Measurements from ENCODE around the gene GIPC1. TPM values are rescaled to one million over a fixed set of nuclear protein-coding genes. Genes with fewer than 3 reads are reported as not detected.
A peak's percentile ranks its signal among the peaks of the same experiment; 100 is the strongest.
"Not testable (repeated sequence)": the region's sequence is repeated elsewhere in the genome, so short reads cannot be mapped to it uniquely, and the experiment has no call there.

Gene GIPC1
- total RNA-seq, 1 donor from 2014 or later, result 98.8 TPM

DNA sequence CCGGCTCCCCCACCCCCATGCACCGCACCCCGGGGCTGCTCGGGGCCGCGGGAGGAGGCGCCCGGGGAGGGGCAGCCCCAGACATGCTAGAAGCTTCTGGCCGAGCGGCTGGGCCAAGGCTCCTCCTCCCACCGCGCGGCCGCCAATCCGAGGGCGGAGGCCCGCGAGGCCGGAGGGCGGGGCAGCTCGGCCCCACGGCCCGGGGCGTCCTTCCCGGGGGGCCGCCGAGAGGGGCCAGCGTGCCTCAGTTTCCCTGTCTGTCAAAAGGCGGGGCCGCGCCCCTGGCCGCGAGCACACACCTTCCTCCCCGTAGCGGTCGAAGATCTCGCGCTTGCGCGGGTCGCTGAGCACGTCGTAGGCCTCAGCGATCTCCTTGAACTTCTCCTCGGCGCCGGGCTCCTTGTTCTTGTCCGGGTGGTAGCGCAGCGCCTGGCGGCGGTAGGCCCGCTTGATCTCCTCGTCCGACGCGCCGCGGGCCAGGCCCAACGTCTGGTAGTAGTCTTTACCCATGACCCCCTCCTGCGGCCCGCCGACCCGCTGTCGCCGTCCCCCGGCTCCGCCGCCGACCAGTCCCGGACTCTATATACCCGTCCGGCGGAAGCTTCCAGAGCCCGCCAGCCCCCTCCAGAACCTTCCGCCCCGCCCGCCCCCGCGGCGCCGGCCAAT is 22.0 kb upstream of the GIPC1 start, which contains the start of gene DNAJB1:
Gene DNAJB1, minus strand, starts transcription at position 558 of the 666 bp plus-strand sequence. Its CDS starts 48 bp downstream, at position 510.
- DNase-seq, result peak; percentile 87

DNA sequence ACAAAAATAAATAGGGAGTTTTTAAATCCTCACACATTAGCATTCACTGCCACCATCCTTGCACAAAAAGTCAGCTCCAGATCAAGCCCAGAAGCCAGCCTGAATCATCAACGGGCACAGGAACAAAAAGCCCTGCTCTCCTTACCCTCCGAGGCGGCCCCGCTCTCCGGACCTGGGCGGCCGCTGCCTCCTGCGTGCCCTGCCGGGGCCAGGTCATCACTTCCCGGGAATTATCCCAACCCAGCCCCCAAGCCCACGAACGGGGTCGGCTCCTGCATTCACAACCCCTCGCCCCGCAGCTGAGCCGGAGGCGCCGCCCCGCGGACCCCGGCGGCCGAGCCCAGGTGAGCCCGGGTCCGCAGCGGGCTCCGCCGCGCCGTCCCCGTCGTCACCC is 21.5 kb upstream of the GIPC1 start:
- DNase-seq, result no peak

DNA sequence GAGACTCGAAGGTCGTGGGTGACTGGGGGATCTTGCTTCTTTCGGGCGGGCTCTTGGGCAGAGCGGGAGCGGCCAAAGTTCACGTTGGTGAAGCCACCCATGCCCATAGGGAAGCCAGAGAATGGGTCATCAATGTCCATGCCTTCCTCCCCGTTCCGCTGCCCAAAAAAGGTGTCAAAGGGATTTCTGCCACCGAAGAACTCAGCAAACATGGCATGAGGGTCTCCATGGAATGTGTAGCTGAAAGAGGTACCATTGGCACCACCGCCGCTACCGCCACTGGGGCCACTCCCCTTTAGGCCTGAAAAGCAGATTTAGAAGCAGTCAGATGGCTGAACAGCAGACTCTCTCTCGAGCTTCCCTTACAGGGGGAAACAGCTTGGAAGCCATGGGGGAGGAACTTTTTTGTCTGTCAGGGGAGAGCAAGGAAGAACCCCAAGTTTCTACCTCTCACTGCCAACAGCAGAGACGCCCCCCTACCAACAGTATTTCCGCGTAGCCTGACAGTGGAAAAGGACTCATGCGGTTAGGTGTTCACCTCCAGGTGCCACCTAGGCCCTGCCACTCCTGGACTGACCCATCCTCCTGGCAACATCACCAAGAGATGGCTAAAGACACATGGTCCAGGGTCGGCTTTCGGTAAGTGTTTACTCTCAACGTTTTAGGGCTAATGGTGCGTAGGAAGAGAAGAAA is 21.0 kb upstream of the GIPC1 start:
- DNase-seq, result no peak

DNA sequence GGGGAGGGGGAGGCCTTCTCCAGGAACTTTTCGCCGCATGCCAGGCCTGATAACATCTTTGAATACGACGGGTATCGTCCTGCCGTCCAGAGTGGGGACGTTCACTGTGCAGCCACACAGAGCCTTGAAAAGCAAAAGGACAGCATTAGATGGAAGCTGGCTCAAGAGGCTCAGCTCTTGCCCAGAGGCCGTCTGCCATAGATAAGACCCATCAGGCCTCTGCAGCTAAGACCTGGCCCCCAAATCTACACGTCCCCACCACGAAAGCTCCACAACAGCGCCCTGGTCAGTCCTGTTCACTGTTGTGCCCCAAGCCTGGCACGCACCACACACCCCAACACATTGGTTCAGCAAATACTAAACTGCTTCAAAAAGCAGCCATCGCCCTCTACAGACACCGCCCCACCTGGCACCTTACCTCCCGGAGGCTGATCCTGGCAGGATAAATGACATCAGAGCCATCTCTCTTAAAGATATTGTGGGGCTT is 20.2 kb upstream of the GIPC1 start:
- no peak for DNase-seq

DNA sequence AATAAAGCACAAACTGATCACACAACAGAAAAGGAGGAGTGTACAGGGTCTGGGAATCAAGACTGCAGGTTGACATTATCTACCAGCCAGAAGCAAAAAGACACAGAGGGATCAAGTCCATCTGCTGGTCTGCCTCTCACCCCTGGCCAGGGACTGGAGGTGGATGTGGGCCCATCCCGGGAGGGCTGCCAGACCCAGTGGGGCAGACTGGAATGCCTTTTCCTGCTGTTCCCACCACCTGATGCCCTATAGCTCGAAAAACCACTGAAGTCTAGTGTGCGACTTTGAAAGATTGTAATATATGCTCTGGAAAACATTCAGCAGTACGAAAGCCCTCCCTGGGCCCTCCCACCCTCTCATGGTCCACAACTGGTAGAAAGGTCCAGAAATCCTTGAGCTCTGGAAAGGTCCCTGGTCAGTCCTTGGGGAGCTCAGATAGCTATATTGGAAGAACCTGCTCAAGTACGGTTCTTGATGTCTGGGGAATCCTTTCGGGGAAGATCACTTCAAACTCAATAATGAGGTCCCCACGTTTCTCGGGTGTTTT is 19.6 kb upstream of the GIPC1 start:
- DNase-seq, result no peak

DNA sequence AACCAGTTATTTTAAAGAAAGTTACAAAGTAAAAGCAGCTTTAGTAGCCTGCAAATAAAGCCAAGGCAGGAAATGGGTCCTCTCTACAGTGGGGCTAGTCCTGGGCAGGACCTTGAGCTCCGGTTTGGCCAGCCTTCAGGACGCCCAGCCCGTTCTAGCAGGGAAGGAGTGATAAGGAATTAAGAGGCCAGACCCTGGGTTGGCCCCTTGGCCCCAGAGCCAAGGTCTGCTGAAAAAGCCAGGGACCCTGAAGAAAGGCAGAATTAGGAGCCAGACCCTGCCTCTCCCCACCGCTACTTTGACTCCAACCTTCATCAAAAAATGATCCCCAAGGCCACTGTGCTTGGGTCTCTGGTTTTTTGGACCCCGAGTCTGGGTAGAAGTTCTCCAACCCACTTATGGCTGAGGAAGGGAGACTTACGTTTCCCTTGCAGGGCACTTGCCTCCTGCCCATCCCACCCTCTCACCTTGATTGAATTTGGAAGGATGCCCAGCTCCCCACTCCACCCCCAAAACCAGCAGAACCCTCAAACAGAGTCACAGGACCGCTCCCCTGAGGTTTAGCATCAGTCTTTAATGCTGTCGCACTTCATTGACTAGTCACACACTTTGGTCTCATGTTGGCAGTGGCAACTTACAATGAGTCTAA is 18.4 kb upstream of the GIPC1 start:
- no peak for DNase-seq

DNA sequence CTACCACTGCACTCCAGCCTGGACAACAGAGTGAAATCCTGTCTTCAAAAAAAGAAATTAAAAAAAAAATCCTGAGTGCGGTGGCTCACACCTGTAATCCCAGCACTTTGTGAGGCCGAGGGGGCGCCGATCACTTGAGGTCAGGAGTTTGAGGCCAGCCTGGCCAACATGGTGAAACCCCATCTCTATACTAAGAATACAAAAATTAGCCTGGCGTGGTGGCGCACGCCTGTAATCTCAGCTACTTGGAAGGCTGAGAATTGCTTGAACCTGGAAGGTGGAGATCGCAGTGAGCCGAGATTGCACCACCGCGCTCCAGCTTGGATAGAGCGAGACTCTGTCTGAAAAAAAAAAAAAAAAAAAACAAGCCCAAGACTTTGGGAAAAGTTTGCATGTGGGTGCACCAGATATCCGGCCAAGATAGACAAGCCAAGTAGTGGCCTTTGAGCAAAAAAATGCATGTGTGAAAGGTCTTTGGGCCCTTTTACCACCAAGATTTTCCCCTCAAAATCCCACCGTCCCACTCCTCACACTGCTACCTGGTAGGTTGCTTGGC is 16.6 kb upstream of the GIPC1 start:
- no peak for DNase-seq

DNA sequence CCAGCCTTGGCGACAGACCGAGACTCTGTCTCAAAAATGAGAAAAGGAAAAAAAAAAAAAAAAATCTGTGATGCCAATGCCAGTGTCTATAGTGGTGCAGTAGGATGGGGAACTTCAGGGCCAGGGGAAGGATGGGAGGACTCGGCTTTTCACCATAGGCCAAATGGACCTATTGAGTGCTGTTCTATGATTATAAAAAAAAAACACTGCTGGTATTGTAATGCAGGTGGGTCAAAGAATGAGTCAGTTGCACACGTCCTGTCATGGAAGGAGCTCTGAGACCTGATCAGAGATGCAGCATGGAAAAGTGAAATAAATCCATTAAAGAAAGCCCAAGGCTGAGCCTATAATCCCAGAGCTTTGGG is 15.3 kb upstream of the GIPC1 start:
- DNase-seq, result no peak

DNA sequence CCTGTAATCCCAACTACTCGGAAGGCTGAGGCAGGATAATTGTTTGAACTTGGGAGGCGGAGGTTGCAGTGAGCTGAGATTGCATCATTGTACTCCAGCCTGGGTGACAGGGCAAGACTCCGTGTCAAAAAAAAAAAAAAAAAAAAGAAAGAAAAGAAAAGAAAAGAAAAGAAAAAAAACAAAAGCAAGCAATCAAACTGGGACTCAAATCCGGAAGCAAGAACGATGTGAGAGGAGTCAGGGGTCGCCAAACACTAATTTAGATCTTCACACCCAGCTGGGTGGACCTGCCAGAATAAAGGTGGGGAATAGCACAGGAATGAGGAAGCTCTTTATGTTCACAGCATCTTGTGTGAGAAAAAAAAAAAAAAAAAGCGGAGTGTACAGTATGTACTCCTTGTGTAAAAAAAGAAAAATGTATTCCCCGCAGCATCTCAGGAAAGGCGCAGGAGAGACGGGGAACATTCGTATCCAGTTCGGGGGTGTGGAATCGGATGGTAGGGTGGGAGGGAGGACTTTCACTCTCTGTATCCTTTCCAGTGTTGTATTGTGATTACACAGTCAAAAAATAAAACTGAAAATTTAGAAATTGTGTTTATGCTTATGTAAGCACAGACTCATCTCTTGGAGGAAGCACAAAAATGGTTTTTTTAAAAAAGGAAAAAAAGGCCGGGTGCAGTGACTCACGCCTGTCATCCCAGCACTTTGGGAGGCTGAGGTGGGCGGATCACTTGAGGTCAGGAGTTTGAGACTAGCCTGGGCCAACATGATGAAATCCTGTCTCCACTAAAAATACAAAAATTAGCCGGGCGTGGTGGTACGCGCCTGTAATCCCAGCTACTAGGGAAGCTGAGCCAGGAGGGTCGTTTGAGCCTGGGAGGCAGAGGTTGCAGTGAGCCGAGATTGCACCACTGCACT is 14.6 kb upstream of the GIPC1 start:
- no peak for DNase-seq

DNA sequence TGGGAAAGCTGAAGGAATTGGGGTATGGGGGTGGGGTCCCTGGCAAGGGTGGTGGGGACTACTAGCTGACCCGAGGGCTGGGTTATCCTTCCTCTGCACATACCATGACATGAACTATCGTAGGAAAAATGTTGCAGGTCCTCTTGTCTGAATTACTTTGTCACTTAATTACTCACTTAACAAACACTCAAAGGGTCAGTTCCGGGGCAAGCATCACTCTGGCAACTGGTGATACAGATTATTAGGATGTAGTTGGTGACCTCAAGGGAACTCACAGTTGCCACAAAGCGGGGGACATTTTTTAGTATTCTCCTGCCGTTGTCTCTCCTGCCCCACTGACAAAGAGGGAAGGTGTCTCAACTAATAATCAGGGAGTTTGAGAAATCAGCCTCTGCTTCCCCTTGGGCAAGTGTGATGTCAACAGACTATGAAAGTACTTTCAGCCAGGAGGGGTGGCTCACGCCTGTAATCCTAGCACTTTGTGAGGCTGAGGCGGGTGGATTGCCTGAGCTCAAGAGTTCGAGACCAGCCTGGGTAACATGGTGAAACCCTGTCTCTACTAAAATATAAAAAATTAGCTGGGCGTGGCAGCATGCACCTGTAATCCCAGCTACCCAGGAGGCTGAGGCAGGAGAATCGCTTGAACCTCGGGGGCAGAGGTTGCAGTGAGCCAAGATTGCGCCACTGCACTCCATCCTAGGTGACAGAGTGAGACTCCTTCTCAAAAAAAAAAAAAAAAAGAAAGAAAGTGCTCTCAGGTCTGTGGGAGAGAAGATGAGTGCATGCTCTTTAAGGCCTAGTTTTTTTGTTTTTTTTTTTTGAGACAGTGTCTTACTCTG is 12.0 kb upstream of the GIPC1 start:
- DNase-seq, result no peak

DNA sequence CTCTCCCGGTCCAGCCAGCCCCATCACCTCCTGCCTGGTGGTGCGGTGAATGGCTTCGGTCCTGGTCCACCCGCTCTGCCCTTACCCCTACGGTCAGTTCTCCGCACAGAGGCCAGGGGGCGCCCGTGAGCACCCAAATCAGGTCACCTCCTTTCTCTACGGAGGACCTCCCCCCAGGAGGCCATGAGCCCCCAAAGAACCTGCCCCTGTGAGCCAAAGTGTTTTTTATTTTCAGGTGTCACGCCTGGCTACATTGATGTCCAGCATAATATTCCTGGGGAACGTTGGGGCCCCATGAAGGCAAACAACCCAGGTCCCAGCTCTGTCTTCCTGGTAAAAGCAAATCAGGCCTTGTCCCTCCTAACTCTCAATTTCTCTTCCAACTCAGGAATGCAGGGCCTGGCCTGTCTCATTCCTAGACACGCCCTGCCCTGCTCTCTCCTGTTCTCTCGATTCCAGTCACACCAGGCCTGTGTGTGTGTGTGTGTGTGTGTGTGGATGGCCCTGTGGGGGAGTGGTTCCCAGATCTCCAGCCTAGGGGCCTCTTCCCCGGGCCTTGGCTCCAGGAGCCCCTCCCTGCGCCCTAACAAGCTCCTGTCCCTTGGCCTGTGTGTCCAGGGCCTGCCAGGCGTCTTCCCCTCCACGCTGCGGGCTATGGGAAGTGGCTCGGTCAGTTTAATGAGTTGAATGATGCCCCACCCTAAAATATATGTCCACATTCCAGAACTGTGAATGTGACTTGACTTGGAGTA is 9.7 kb upstream of the GIPC1 start:
- DNase-seq, result peak; percentile 67

DNA sequence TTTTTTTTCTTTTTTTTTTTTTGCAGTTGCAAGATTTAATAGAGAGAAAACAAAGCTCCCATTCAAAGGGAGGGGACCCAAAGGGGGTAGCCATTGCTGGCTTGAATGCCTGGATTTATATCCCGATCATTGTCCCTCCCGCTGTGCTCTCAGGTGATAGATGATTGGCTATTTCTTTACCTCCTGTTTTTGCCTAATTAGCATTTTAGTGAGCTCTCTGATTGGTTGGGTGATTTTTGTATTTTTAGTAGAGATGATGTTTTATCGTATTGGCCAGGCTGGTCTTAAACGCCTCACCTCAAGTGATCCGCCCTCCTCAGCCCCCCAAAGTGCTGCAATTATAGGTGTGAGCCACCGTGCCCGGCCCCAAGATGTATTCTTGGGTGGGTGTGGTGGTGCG is 8.6 kb upstream of the GIPC1 start:
- not testable (repeated sequence) for DNase-seq

DNA sequence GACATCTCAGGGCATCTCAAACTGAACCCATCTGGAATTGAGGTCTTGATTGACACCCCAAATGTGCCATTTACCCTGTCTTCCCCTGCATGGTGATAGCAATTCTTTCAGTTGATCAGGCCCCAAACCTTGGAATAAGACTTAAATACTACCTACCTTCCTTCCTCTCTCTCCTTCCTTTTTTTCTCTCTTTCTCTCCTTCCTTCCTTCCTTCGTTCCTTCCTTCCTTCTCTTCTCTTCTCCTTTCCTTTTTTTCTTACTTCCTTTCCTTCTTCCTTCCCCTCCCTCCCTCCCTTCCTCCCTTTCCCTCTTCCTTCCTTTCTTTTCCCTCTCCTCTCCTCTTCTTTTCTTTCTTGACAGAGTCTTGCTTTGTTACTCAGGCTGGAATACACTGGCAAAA is 7.4 kb upstream of the GIPC1 start:
- DNase-seq, result no peak

DNA sequence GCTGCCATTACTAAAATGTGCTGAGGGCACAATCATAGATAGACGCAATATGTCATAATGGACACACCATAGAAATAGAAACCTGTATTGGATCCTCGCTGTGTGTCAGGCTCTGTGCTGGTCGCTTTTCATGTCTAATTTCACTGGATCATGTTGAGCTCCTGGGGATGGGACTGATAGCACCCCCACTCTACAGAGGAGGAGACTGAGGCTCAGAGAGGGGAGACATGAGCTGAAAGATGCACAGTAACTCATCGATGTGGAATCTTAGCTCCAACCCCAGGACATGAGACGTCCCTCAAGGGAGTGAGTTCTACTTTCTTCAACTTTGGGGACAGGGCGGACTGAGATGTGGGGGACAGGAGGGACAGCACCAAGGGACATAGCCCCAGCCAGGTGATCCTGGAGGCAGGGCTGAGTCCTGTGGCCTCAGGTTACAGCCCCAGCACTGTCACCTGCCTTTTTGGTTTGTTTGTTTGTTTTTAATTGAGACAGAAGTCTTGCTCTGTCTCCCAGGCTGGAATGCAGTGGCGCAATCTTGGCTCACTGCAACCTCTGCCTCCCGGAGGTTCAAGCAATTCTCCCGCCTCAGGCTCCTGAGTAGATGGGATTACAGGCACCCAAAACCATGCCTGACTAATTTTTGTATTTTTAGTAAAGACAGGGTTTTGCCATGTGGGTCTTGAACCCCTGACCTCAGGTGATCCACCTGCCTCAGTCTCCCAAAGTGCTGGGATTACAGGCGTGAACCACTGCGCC is 6.6 kb upstream of the GIPC1 start:
- DNase-seq, result no peak

DNA sequence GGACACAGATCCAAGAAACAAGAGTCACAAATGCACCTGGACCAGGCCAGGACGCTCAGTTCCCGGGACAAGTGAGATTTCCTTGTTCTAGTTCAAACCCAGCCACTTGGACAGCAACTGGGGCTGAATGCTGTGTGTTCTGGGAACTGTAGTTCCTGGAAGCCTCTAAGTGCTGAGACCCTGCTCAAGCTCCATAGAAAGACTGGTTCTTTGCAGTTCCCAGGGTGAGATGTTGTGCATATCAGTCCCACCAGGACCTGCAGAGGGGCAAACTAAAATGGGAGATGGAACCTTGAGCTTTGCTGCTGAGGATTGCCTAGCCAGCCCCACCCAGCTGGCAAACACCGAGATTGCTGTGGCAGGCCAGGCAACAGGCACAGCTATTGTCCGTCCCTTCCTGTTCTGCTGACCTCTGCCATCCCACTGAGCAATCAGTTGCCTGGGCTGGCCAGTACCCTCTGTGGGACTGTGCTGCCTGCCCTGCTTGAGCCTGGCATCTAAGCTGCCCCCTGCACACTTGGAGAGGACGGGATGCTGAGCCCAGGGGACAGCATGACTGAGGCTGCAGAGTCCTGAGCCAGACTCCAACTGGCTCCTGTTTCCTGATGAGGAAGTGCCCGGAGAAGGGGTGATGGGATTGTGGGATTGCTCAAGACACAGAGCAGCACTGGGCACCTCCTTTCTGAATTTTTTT is 1.4 kb upstream of the GIPC1 start:
- DNase-seq, result no peak

DNA sequence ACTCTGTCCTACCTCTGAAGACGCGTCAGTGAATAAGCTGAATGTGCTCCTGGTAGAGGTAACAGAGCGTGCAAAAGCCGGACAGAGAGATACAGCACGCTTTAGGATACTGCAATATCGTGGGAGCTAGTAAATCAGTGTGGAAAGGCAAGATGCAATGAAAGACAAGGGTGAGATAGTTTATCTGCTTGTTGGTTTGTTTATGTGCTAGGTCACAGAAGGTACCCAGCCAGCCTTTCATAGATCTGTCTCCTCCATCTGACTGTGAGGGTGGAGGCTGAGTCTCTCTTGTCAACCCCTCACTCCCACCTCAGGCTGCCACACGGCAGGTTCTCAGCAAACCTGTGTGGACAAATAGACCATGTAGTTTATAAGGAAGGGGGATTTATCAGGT is 904 bp upstream of the GIPC1 start:
- no peak for DNase-seq

DNA sequence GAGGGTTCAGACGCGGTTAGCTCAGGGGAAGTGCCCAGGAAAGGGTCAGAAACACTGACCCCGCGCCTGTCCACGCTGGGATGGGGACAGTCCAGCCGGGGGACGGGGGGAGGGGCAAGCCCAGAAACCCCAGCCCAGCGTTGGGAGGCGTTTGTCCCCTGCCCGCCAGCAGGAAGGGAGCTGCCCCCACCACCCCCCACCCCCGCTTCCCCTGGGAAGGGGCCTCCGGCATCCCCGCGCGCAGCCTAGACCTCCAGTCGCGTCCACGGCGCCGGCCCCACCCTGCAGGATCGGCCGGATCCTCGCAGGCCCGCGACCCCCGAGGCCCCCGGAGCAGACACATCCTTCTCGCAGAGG is 277 bp downstream of the GIPC1 start:
- DNase-seq, result no peak

DNA sequence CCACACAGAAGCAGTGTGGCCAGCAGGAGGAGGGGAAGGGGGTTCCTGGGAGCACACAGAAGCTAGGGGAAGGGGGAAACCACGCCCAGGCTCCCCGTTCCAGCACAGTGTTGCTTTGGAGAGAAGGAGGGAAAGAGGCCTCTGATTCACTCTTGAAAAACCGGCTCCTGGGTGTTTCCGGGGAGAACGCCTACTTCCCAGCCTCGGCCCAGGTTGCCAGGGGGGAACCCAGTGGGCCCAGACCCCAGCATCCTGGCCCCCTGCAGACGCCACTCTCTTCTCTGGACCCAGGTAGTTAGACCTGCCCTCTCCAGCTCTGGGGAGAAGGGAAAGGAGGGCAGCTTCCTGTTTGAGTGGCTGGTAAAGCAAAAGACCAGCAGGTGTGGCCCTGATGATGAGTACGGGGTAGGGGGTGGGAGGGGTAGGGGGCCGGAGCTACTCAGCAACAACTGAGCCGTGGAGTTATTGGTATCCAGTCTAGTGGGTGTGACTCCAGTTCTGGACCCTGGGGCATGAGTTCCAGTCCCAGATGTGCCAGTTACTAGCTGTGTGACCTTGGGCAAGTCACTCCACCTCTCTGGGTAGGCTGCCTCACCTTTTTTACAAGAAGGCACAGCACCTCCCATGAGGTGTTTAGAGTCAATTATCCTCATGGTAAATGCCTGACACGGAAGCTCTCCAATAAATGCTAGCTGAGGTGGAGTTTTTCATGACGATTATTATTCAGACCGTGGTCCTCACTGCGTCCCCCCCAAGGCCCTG is 836 bp downstream of the GIPC1 start:
- DNase-seq, result no peak

Data from tongue (tissue), 2 donors.